HFF-Myc (cell line): ENCODE results near the gene CCDC149.

Experiments used
- DNase-seq: peaks from one replicate; pipeline ENCODE4 v3.0.0-alpha.2; 2011; ENCODE audit warnings: low read depth; ENCODE audit errors: extremely low read depth
- H3K4me3 ChIP-seq: replicated peaks from 2 replicates; pipeline ENCODE4 v1.5.1; 2011; ENCODE audit warnings: low read depth, mild to moderate bottlenecking, control low read depth, low read length
- TF ChIP-seq, protein P1 (sequence below): IDR thresholded peaks from 2 replicates; pipeline ENCODE4 v1.5.1; 2012; ENCODE audit warnings: mild to moderate bottlenecking, low read depth, low read length, control low read depth; ENCODE audit errors: missing control alignments

The CCDC149 gene

DNA sequence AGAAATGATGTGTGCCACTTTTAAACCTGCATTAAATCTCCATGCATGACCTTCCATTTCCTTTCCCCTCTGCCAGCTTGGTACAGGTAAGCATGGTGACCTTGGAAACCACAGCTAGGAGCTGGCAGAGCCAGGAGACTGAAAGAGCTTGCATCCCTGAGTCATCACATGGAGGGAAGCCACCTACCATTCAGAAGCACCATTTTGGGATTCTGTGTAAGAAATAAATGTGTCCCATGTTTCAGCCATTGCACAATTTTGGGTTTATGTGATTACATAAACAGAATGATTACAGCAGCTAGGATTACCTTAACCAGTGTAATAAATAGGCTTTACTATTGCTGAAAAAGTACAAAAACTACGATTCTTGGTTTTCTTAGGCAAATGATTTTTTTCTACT, 17.3 kb upstream of the CCDC149 start:
- DNase-seq = no peak
- TF ChIP-seq, protein P1, sequence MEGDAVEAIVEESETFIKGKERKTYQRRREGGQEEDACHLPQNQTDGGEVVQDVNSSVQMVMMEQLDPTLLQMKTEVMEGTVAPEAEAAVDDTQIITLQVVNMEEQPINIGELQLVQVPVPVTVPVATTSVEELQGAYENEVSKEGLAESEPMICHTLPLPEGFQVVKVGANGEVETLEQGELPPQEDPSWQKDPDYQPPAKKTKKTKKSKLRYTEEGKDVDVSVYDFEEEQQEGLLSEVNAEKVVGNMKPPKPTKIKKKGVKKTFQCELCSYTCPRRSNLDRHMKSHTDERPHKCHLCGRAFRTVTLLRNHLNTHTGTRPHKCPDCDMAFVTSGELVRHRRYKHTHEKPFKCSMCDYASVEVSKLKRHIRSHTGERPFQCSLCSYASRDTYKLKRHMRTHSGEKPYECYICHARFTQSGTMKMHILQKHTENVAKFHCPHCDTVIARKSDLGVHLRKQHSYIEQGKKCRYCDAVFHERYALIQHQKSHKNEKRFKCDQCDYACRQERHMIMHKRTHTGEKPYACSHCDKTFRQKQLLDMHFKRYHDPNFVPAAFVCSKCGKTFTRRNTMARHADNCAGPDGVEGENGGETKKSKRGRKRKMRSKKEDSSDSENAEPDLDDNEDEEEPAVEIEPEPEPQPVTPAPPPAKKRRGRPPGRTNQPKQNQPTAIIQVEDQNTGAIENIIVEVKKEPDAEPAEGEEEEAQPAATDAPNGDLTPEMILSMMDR = no peak
- no peak overlapping the region for H3K4me3 ChIP-seq

DNA sequence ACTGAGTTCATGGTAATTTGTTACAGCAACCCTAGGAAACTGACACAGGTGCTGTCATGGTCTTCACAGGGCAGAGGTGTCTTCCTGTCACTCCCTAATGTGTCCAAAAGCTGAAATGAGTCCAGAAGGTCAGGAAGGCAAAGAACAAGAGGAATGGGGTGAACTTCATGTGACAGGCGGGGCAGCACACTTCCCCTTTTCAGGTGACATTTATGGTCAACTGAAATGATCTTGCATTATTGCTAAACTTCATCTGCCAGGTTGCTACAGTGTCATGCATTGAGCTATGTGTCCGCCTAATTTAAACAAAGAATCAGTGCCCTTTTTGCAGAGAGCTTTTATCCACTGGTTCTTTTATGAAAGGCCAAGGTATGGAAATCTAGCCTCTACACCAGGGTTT, 15.9 kb upstream of the CCDC149 start:
- TF ChIP-seq, protein P1 = no peak
- no peak overlapping the region for H3K4me3 ChIP-seq
- no peak for DNase-seq

DNA sequence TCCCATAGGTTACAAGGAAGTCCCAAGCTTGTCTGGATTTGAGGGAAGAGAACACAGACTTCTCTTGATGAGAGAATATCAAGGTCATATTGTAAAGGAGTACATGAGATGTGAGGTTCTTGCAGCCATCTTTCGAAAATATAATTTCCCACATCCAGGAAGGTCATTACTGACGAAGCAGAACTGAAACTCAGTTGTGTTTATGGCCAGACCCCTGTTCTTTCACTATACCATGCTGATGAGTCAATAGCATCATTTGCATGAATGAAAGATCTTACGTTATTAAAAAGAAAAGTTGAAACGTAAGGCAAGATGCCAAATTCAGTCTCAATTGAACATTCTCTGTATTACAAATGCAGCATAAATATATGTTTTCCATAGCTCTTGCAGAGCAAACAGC, 14.2 kb upstream of the CCDC149 start:
- TF ChIP-seq, protein P1 = no peak
- no peak for DNase-seq
- H3K4me3 ChIP-seq = no peak overlapping the region

DNA sequence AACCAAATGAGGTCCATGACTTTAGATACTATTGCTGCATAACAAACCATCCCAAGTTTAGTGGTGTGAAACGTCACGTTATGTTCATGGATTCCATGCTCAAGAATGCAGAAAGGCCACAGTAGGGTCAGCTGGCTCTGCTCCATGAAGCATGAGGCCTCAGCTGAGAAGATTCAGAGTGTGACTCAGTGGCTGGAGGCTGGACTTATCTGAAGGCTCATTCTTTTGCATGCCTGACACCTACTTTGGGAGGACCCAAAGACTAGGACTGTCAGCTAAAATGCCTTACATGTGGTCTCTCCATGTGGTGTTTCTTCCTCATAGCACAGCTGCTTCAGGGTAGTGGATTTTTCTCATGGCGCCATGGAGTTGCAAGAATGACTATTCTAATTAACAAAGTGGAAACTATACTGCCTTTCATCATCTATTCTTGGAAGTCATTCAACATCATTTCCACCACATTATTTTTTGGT, 11.5 kb upstream of the CCDC149 start:
- peak; percentile 69 for DNase-seq
- TF ChIP-seq, protein P1 = no peak
- H3K4me3 ChIP-seq = no peak overlapping the region

DNA sequence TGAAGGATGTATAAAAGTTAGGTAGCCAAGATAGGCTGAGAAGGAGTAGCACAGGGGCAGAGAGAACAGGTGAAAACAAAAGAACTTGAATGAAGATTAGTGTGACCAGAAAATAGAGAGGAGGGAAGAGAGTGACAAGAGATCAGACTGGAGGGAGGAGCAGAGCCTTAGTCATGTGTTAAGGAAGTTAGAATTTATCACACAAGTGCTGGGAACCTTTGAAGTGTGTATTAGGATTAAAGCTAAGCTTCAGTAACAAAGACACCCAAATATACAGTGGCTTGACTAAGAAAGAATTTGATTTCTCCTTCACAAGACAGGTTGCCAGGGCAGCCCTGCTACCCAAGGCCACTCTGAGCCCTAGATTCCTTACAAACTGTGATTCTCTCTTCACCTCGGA, 10.7 kb upstream of the CCDC149 start:
- DNase-seq = no peak
- no peak overlapping the region for H3K4me3 ChIP-seq
- TF ChIP-seq, protein P1 = no peak

DNA sequence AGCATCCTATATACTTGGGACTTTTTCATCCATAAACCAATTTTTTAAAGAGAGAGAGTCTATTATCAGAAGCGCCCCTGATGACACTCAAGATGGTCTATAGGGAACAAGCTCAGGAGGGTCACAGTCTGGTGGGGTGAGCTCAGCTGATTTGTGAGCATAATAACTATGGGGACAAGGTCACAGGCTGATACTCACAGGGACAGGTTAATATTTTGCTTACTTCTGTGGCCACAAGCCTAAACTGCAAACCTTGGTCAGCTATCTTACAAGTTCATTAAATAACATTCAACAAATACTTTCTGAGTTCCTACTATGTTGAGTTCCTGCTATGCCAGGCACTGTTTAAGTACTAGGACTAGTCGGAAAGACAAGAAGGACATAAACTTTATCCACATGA, 10.2 kb upstream of the CCDC149 start:
- TF ChIP-seq, protein P1 = no peak
- no peak for DNase-seq
- no peak overlapping the region for H3K4me3 ChIP-seq

DNA sequence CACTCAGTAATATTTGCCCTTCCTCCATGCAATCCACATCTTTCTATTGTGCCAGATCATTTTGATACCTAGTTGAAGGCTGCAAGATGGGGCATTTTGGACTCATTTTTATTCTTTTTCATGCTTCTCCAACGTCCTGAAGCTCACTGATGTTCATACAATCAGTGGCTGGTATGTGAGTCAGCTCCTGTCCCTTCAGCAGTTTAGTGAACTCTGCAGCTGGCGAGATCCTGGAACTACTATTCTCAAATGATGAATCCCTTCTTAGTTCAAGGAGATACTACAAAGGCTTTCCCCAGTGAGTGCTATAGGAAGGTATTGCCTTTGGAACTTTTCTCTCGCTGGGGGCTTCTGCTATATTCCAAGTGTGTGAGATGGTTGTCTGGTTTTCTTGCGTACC, 9.6 kb upstream of the CCDC149 start:
- no peak overlapping the region for H3K4me3 ChIP-seq
- TF ChIP-seq, protein P1 = no peak
- DNase-seq = no peak
